ENCODE results near the gene PDCD4.

The PDCD4 gene

GRCh38 chr10:110871298-110872084 lies at the start of gene PDCD4:
TSS of gene PDCD4 (plus strand) at chr10:110871928. CDS start at chr10:110876028, 4,100 bp downstream.
- peak; percentile 90 for DNase-seq (ENCODE audit: low read depth)

GRCh38 chr10:110822035-110822711 lies 49.6 kb upstream of the PDCD4 start:
- DNase-seq (ENCODE audit: low read depth), result no peak

DNA sequence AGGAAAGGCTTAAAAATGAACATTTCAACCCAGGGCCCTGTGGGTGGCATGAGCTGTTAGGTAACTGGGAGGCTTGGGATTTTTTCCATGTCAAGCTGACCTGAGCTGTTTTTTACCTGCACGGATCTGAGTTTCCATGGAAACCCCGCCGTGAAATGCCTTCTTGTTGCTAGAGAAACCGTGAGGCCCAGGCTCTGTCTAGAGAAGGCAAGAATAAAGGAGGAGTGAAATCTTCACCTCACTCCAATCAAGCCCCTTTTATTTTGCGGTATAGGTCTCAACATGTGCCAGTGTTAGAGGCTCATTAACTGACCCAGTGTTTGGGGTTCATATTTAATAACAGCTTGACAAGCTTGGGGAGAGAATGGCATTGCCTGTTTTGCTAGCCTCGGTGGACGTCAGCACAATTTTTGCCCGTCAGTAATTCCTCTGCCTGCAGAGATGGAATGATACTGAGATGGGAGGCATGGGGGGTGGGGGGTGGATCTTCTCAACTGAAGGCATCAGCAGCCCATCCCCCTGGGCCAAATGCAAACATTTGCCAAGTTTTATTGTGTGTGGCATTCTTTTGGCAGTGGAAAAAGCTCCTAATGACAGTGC lies 48.9 kb upstream of the PDCD4 start:
- DNase-seq (ENCODE audit: low read depth), result no peak

DNA sequence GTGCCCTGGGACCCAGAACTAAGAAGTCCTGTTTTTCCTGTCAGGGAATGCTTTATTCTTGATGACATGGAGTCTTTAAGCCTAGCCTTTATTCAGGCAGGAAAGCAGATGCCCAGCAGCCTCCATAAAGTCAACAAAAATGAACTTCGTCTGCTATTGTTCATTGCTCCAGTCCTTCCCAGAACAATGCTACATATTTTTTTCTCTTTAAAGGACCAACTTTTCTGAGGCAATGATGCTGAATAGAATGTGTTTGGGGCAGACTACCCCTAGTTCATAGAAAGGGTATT lies 47.6 kb upstream of the PDCD4 start:
- DNase-seq (ENCODE audit: low read depth), result no peak

DNA sequence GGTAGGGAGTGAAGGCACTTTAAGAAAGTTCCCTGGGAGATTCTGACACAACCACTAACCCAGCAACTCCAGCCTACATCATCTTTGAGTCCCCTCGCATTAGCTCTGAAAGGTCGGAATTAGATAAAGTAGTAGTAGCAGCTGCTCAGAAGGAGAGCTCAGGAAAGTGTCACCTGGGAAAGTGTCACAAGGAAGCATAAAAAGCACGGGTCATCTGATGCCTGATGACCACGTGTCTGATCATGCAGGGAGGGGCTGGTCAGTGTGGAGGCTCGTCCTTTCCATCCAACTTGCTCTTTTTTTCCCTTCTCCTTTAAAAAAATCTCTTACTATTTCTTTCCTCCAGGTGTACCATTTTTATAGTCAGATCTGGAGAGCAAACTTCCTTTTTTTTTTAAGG lies 47.1 kb upstream of the PDCD4 start:
- DNase-seq (ENCODE audit: low read depth), result no peak

DNA sequence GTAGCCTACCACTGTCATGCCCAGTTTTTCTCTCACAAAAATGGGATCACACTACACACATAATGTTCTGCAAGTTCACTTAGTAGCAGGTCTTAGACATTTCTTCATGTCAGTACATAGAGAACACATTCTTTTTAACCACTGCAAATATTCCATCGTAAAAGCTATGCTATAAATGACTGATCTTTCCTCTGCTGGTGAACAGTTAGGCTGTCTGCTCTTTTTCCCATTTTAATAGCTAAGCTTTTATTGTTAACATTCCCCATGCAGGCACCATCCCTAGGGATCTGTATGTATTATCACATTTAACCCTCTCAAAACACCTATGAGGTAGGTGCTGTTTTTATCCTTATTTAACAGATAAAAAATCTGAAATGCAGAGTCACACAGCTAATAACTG lies 46.2 kb upstream of the PDCD4 start:
- DNase-seq (ENCODE audit: low read depth), result no peak

DNA sequence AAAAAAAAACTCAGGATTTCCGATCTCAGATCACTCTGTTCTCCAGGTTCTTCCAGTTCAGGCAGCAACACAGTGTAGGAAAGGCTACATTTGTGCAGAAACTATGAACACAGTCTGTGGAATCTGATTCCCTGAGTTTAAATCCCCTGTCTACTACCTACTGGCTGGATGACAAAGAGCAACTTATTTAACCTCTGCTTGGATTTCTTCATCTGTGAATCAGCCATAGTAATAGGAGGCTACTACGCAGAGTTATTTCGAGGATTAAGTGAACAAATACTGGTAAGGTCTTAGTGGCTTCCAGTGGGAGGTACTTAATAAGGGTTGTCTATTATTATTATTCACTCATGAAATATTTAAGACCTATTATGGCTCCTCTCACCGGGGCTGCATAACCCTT lies 44.3 kb upstream of the PDCD4 start:
- DNase-seq (ENCODE audit: low read depth), result no peak

- no peak for DNase-seq (ENCODE audit: low read depth)
These were observed 43.9 kb upstream of the PDCD4 start for GRCh38 chr10:110827875-110828274.

GRCh38 chr10:110828525-110828924 lies 43.2 kb upstream of the PDCD4 start:
- DNase-seq (ENCODE audit: low read depth), result no peak

GRCh38 chr10:110829721-110830410 lies 41.9 kb upstream of the PDCD4 start:
- no peak for DNase-seq (ENCODE audit: low read depth)

GRCh38 chr10:110833234-110833940 lies 38.3 kb upstream of the PDCD4 start:
- DNase-seq (ENCODE audit: low read depth), result no peak

- no peak for DNase-seq (ENCODE audit: low read depth)
These were observed 37.6 kb upstream of the PDCD4 start for GRCh38 chr10:110833941-110834628.

DNA sequence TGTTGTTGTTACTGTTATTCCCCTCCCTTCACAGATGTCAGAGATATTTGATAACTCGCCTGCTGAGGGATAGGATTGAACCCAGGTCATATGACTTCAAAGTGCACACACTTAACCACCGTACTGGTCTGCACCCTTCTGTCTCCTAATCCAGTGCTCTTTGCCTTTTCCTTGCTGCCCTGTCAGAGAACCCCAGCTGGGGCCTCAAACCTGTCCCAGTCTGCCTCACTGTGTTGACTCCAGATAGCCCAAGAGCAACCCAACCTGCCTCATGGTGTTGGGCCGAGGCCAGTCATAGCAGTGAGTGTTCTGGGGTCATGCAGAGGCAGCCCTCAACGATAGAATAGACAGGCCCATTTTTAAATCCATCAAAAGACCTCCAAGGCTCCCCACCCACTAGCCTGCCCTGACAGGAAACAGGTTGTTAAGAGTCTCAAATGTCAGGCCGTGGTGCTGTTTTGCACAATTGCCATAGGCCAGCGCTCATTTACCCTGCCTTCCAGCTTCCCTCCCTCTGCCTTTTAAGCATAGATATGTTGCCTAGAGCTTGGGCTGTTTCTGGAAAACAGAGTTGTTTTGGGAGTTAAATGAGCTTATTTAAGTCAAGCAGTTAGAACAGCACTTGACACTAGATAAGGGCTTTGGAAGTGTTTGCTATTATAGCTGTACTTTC lies 37.0 kb upstream of the PDCD4 start:
- DNase-seq (ENCODE audit: low read depth), result no peak

DNA sequence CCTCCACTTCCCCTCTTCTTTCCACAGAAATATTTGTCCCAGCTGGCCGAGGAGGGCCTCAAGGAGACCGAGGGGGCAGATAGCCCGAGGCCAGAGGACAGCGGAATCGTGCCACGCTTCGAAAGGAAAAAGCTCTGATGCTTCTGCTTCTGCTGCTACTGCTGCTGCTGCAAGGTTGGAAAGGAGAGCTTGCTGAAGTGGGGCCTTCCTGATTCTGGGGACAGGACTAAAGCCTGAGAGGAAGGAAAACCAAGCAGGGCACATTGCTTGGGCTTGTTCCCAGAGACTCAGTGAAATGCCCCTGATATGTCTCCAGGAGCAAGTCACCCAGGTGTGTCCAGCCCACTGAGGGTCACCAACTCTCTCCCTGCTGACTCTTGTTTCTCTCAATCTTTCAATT lies 35.9 kb upstream of the PDCD4 start:
- no peak for DNase-seq (ENCODE audit: low read depth)

GRCh38 chr10:110836706-110837105 lies 35.0 kb upstream of the PDCD4 start:
- no peak for DNase-seq (ENCODE audit: low read depth)

DNA sequence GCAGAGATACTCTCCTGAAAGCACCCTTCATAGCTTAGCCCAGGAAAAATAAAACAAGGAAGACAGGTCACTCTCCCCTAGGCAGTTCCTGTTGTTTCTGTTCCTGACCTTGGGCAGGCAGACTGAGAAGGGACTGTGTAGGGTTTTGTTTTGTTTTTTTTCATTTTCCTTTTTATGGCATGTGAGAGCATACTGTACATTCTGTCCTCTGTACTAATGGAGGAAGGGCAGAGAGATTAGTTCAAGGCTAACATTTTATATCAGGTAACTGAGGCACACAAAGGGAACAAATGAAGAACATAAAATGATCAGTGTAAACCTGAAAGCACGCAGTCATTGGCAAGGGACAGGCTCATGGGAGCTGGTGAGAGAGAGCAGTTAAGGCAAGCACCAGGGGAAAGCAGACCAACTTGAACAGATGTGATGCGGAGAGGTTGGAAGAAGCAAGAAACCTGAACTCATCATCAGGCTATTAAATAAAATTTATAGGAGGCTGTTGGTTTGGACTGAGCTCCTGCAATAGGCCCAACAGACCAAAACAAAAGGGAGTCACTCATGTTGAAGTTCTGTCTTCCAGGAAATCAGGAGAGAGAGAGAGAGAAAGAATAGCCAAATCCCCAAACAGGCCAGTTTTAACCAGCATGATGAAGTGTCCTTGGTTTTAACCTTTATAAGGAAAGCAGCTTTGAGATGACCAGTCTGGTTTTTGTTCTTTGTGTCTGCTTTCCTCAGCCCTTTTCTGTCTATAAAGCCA lies 34.1 kb upstream of the PDCD4 start:
- DNase-seq (ENCODE audit: low read depth), result no peak

- no peak for DNase-seq (ENCODE audit: low read depth)
These were observed 31.4 kb upstream of the PDCD4 start for GRCh38 chr10:110840225-110840922.

- no peak for DNase-seq (ENCODE audit: low read depth)
These were observed 30.8 kb upstream of the PDCD4 start for GRCh38 chr10:110840923-110841428.

DNA sequence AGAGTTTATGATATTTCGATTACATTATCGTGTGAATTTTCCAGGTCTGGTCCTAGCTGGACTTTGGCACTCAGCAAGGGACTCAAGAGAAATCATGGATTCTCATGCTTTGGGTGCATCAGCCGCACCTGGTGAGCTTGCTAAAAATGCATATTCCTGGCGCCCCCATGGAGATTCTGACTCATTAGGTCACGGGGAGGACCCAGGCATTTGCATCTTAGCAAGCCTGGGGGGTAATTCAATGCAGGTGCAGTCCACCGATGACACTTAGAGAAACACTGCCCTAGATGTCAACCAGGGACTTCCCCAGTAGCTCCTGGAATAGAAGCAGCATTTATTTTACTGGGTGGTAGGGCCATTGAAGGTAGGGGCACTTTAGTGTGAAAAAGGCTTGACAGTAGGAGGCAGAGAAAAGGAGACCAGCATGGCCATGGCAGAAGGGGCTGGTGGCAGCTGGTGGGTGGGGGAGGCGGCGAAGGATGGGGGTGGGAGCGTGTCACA lies 29.9 kb upstream of the PDCD4 start:
- DNase-seq (ENCODE audit: low read depth), result no peak
